NCI-H2227 treated with DMSO at 0.1 percent for 48 hours (cell line): Measurements from ENCODE around the gene VANGL2.

Experiments used
- DNase-seq: peaks from one replicate; lab custom pipeline; 2025; lab: John Stamatoyannopoulos, UW

VANGL2 gene

DNA sequence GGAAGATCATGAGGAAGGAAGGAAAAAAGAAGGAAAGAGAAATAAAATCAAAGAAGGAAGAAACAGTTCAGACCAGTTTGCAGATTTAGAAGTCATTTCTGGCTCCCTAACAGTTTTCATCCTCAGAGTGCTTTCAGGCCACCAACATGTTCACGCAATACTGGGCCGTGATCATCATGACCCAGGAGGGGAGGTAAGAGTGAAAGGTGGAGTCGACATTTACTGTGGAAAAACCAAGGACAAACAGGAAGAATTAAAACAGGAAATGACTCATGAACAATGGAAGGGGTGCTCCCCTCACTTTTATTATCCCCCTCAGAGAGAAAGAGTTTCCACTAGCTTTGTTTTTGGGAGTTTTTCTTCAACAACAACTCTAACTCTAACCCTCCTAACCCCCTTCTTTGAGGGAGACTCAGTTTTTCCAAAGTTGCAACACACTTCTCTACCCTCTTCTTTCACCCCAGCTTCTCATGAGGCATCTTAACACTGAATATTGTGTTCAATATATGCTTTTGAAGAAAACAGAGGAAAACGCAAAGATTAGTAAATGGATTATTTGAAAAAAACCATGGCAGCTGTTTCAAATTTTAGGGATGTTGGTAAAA is 60.4 kb downstream of the VANGL2 start:
- no peak for DNase-seq

DNA sequence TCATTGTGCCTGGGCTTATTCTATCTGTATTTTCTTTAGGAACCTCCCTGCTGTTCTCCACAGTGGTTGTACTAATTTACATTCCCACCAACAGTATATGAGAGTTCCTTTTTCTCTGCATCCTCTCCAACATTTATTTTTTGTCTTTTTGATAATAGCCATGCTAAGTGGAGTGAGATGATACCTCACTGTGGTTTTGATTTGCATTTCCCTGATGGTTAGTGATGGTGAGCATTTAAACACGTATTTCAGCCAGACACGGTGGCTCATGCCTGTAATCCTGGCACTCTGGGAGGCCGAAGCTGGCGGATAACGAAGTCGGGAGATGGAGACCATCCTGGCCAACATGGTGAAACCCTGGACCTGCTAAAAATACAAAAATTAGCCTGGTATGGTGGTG is 64.8 kb downstream of the VANGL2 start:
- no peak for DNase-seq

DNA sequence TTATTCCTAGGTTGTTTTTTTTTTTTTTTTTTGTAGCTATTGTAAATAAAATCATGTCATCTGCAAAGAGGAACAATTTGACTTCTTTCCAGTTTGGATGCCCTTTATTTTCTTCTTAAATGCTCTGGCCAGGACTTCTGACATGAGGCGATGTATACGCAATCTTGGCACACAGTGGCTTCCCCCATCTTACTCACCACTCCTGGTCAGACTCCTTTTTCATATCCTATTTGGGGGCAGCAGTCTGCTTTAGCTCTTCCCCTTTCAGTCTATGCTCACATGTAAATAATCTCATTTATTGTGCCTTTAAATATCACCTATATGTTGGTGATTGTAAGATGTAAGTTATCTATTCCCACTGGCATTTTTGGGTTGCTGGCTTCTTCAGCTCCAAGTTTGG is 66.6 kb downstream of the VANGL2 start:
- DNase-seq = no peak

DNA sequence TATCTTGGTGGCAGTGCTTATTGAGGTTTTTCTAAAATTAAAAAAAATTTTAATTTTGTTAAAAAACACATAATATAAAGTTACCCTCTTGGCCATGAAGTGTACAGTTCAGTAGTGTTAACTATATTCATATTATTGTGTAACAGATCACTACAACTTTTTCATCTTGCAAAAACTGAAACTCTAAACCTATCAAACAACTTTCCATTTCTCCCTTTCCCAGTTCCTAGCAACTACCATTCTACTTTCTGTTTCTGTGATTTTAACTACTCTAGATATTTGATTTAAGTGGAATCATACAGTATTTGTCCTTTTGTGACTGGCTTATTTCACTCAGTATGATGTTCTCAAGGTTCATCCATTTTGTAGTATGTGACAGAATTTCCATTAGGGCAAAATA is 67.2 kb downstream of the VANGL2 start:
- no peak for DNase-seq

DNA sequence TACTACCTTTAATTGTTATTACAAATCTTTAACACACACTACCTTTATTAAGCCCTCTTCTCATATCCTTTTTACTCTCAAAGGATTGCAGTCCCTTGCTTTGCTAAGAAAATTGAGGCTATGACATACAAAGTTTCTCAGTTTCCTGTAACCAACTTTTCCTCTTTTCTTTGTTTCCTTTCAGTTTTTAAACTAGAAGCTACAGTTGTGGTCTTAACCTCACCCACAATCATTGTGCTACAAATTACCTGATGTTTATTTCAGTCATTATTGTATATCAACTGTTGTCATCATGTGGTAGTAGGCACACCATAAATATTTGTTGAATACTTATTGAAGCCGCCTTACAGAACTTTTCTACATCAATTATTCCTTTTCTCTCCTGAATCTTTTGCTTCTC is 70.9 kb downstream of the VANGL2 start:
- no peak for DNase-seq

DNA sequence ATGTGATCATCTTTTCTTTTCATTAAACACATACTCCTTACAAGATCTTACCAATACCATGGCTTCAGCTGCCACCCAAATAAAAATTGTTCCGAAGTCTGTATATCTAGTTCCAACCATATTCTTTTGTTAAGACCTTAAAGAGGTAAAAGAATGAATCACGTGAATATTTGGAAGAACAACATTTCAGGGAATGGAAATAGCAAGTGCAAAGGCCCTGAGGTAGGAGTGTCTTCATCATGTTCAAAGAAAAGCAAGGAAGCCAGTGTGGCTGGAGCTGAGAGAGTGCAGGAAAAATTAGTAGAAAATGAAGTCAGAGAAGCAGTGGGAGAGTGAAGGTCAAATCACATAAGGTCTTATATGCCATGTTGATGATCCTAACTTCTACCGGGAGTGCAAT is 71.7 kb downstream of the VANGL2 start:
- no peak for DNase-seq

DNA sequence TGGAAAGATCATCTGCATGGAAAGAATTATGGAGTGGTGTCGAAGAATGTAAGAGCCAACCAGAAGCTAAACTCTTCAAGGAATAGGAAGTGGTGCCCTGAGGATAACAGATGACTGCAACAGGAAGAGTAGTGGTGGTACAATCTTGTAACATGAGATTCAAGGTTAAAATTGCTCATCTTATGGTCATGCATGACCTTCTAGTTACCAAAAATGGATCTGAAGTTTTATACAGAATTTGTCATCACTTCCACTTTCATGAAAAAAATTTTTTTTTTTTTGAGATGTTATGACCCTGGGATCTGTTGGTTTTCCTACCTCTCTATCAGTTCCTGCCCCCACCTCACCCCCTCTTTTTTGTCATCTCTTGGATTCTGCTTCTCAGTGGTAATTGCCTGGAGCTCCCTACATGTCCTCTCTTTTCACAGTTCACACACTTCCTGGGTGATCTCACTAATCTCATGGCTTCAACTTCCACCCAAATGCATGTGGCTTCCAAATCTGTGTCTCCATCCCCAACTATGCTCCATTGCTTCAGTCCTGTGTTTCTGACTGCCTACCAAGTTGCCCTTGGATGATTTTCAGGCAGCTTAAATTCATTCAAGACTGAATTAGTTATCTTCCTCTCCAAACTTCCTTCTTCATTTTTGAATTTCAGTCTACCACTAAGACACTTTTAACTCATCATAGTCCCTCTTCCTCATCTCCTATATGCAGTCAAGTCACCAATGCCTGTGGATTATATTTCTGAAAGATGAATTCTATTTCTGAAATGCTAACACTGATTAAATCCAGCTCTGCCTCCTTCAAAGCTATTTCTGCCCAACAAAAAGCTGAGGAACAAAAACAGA is 74.3 kb downstream of the VANGL2 start:
- no peak for DNase-seq
